Measurements from ENCODE around the gene PNMA6F.
"Not testable (repeated sequence)": the region's sequence is repeated elsewhere in the genome, so short reads cannot be mapped to it uniquely, and the experiment has no call there.

DNA sequence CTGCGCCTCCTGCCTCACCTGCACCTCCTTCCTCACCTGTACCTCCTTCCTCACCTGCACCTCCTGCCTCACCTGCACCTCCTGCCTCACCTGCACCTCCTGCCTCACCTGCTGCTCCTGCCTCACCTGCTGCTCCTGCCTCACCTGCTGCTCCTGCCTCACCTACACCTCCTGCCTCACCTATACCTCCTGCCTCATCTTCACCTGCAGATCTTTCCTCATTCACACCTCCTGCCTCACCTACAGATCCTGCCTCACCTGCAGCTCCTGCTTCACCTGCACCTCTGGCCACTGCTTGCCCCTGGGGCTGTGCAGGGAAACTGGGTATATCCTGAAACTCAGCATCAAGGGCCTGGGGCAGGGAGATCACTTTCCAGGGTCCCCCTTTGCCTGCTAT lies 1.5 kb downstream of the PNMA6F start:
- TF ChIP-seq, protein P1, sequence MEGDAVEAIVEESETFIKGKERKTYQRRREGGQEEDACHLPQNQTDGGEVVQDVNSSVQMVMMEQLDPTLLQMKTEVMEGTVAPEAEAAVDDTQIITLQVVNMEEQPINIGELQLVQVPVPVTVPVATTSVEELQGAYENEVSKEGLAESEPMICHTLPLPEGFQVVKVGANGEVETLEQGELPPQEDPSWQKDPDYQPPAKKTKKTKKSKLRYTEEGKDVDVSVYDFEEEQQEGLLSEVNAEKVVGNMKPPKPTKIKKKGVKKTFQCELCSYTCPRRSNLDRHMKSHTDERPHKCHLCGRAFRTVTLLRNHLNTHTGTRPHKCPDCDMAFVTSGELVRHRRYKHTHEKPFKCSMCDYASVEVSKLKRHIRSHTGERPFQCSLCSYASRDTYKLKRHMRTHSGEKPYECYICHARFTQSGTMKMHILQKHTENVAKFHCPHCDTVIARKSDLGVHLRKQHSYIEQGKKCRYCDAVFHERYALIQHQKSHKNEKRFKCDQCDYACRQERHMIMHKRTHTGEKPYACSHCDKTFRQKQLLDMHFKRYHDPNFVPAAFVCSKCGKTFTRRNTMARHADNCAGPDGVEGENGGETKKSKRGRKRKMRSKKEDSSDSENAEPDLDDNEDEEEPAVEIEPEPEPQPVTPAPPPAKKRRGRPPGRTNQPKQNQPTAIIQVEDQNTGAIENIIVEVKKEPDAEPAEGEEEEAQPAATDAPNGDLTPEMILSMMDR (IDR thresholded peaks at IDR 0.05), result not testable (repeated sequence)
- TF ChIP-seq POLR2AphosphoS5, POLR2A (IDR thresholded peaks at IDR 0.05): not testable (repeated sequence)

All from breast epithelium (tissue), 3 donors.